ENCODE results near the gene ERCC6L2.

- TF ChIP-seq CTCF (IDR thresholded peaks at IDR 0.05; ENCODE audit: poor library complexity, severe bottlenecking) (no peak), REST (IDR thresholded peaks at IDR 0.05; ENCODE audit: borderline replicate concordance) (no peak), EZH2 (IDR thresholded peaks at IDR 0.05; ENCODE audit: borderline replicate concordance, insufficient read depth, low read length, poor library complexity, severe bottlenecking) (no peak), POLR2AphosphoS5 (IDR thresholded peaks at IDR 0.05) (no peak), MXI1 (conservative IDR thresholded peaks at IDR 0.05; ENCODE audit: poor library complexity, severe bottlenecking) (no peak)
Observed at GRCh38 chr9:95974389-95974788, 98.9 kb downstream of the ERCC6L2 start.

All from neural cell (in vitro differentiated cells).